Renal cortical epithelial cell (primary cell): ENCODE results near the gene EXOC6B. TPM values are rescaled to one million over a fixed set of nuclear protein-coding genes. Genes with fewer than 3 reads are reported as not detected.

Source experiments
- DNase-seq: peaks from one replicate; pipeline ENCODE4 v3.0.0-alpha.2; 2011; ENCODE audit warnings: low read depth
- total RNA-seq: library from RNA; depleted of rRNA; stranded (reverse); fragments of >200 nt; gene quantifications from 2 replicates; pipeline ENCODE4 v1.2.3, GENCODE V29; 2014

Gene EXOC6B
- total RNA-seq, 1 donor from 2014 or later = 56.0 TPM

DNA sequence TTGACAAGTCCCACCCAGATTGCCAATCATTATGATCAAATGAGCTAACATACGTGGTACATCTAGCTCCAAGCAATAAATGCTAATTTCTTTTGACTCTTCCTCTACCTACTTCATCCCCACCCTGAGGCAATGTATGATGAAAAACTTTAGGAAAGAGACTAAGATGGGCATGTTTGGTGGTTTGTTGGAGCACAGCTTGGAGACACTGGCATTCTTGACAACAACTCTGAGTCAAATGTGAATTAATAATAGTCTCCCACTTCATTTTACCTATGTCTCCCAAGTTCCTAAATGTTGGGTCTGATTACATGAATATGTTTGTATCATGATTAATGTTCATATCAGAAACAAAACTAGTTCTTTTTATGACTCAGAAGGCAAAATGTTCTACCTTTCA lies 36.6 kb downstream of the EXOC6B start:
- DNase-seq = no peak

GRCh38 chr2:72788756-72789155 lies 37.1 kb downstream of the EXOC6B start:
- peak; percentile 18 for DNase-seq

GRCh38 chr2:72785517-72785916 lies 40.3 kb downstream of the EXOC6B start:
- DNase-seq = no peak

- DNase-seq = no peak
These were observed 43.3 kb downstream of the EXOC6B start for GRCh38 chr2:72782520-72782919.

DNA sequence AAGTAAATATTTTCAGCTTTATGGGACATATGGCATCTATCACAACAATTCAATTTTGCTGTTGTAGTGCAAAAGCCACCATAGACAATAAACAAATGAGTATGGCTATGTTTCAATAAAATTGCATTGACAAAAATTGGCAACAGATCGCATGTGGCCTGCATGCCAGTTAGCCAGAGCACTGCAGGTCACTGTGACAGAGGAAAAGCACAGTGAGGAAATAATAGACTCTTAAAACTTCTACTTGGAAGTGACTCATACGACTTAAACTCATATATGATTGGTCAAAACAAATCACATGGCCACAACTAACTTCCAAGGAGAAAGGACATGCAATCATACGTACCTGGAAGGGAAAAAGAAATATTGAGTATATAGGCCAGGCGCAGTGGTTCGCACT lies 44.4 kb downstream of the EXOC6B start:
- DNase-seq = peak; percentile 17

DNA sequence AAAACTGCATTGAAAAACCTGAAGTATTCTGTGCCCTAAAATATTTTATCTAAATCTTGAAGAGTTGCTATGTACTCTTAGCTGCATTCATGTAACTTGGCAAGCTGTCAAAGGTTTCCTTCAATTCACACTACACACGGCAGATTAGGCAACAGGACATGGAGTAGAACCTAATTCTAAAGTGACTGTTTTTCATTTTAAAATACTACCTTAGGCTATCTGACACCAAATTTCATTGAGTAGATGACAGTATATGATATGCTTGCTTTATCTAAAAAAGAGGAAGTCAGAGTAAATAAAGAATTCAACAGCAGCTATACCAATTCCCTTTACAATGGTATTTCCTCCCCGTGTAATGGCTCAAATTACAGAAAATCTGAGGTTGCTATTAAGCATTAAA lies 45.4 kb downstream of the EXOC6B start:
- DNase-seq = peak; percentile 70

GRCh38 chr2:72779495-72779894 lies 46.3 kb downstream of the EXOC6B start:
- DNase-seq = no peak

- peak; percentile 95 for DNase-seq
These were observed 47.4 kb downstream of the EXOC6B start for GRCh38 chr2:72778410-72778809.

DNA sequence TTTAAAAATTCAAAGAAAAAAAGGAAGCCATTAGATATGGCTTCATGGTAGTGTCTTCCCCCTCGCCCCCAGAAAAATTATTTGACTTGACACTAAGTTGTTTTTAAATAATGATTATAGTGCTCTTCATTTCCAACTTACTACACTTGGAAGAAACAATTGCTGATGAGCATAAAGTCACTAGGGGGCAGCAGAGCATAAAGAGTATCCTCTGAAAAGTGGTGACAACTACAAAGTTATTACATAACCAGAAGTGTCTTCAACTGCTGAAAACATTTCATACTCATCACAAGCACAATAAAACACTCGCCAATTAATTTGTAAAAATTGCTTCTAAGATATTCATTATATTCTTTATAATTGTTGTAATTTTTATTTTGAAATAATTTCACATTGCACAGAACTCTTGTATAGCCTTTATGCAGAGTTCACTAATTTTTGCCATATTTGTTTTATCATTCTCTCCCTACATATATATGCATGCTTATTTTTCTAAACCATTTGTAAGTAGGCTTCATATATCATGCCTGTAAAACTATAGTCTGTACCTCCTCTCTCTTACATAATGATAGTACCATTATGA lies 54.9 kb downstream of the EXOC6B start:
- DNase-seq = peak; percentile 74

GRCh38 chr2:72765997-72766609 lies 59.7 kb downstream of the EXOC6B start:
- DNase-seq = peak; percentile 46

GRCh38 chr2:72762276-72762675 lies 63.6 kb downstream of the EXOC6B start:
- DNase-seq = no peak

GRCh38 chr2:72759755-72760154 lies 66.1 kb downstream of the EXOC6B start:
- no peak for DNase-seq

GRCh38 chr2:72757177-72757775 lies 68.6 kb downstream of the EXOC6B start:
- DNase-seq = no peak

GRCh38 chr2:72755647-72756423 lies 70.0 kb downstream of the EXOC6B start:
- DNase-seq = no peak

- no peak for DNase-seq
These were observed 71.1 kb downstream of the EXOC6B start for GRCh38 chr2:72754628-72755320.

- no peak for DNase-seq
These were observed 74.7 kb downstream of the EXOC6B start for GRCh38 chr2:72750977-72751639.

GRCh38 chr2:72750466-72750865 lies 75.4 kb downstream of the EXOC6B start:
- no peak for DNase-seq

GRCh38 chr2:72747344-72747743 lies 78.5 kb downstream of the EXOC6B start:
- DNase-seq = no peak

- peak; percentile 76 for DNase-seq
These were observed 80.0 kb downstream of the EXOC6B start for GRCh38 chr2:72745679-72746368.

DNA sequence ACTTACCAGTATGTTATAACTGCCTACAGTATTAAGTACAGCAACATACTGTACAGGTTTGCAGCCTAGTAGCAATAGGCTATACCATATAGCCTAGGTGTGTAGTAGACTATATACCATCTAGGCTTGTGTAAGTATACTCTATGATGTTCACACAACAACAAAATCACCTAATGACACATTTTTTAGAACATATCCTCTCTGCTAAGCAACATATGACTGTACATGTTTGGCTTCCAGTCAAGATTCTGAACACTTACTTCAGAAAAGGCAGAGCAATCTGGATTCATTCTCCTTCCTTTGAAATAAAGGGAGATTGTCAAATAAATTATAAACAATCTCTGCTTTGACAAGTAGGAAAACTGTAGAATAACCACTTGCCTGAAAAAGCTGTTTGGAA lies 81.8 kb downstream of the EXOC6B start:
- DNase-seq = peak; percentile 30

- no peak for DNase-seq
These were observed 82.4 kb downstream of the EXOC6B start for GRCh38 chr2:72743481-72743880.
